Immature natural killer cell (primary cell): Measurements from ENCODE around the gene LUC7L3. TPM values are rescaled to one million over a fixed set of nuclear protein-coding genes. Genes with fewer than 3 reads are reported as not detected.

Source experiments
- DNase-seq, 3 donors: peaks; one replicate each; pipeline ENCODE4 v3.0.0; 2022; ENCODE audit warnings: mixed read lengths in 1 of 3
- H3K27ac Mint-ChIP-seq, 6 donors: one replicate each; pipeline ENCODE4 v1.8.0; 2020; ENCODE audit warnings: mixed read lengths in 6 of 6, mild to moderate bottlenecking in 5 of 6, inconsistent platforms in 4 of 6, moderate library complexity in 3 of 6
- H3K27me3 Mint-ChIP-seq, 3 donors: one replicate each; pipeline ENCODE4 v1.8.0; 2020 to 2021; ENCODE audit warnings: low read depth in 3 of 3, mild to moderate bottlenecking in 3 of 3, mixed read lengths in 3 of 3, moderate library complexity in 3 of 3, inconsistent platforms in 1 of 3
- H3K36me3 Mint-ChIP-seq, 3 donors: one replicate each; pipeline ENCODE4 v1.8.0; 2020; ENCODE audit warnings: mixed read lengths in 3 of 3, inconsistent platforms in 2 of 3, mild to moderate bottlenecking in 2 of 3
- H3K4me1 Mint-ChIP-seq, 2 donors: one replicate each; pipeline ENCODE4 v1.8.0; 2020; ENCODE audit warnings: inconsistent platforms in 2 of 2, mild to moderate bottlenecking in 2 of 2, mixed read lengths in 2 of 2, moderate library complexity in 1 of 2
- H3K4me3 Mint-ChIP-seq, 5 donors: one replicate each; pipeline ENCODE4 v1.8.0; 2020; ENCODE audit warnings: mild to moderate bottlenecking in 5 of 5, mixed read lengths in 5 of 5, inconsistent platforms in 3 of 5, moderate library complexity in 3 of 5
- H3K9me3 Mint-ChIP-seq, 6 donors: one replicate each; pipeline ENCODE4 v1.8.0; 2020; ENCODE audit warnings: mild to moderate bottlenecking in 6 of 6, mixed read lengths in 6 of 6, inconsistent platforms in 4 of 6, moderate library complexity in 3 of 6
- polyA plus RNA-seq, 3 donors: library from polyadenylated mRNA; unstranded; fragments of 300-500 nt; fragmentation: Illumina TruSeq; gene quantifications; one replicate each; pipeline ENCODE4 v1.2.3, GENCODE V29; 2021

The LUC7L3 gene
- polyA plus RNA-seq, 3 donors from 2014 or later, result 29.2 to 77.8 (median 30.0) TPM

GRCh38 chr17:50682441-50682840 lies 37.0 kb upstream of the LUC7L3 start:
- no peak for DNase-seq
- H3K4me1 Mint-ChIP-seq, result peaks cover 1 to 7% of the 10 kb centered on the region in 2 donors
- peak overlapping the region in 1 of 6 donors; percentile 62 for H3K27ac Mint-ChIP-seq
- peaks cover 0 to 13% (median 2%) of the 10 kb centered on the region in 3 donors for H3K27me3 Mint-ChIP-seq
- no peaks in the 10 kb centered on the region for H3K36me3 Mint-ChIP-seq
- H3K4me3 Mint-ChIP-seq, result no peak overlapping the region
- H3K9me3 Mint-ChIP-seq, result peaks cover 0 to 3% (median 0%) of the 10 kb centered on the region in 6 donors

- H3K4me3 Mint-ChIP-seq, result no peak overlapping the region
- peaks cover 0 to 3% (median 0%) of the 10 kb centered on the region in 6 donors for H3K9me3 Mint-ChIP-seq
- DNase-seq, result no peak
- no peak overlapping the region for H3K27ac Mint-ChIP-seq
- peaks cover 1 to 7% of the 10 kb centered on the region in 2 donors for H3K4me1 Mint-ChIP-seq
- H3K27me3 Mint-ChIP-seq, result peaks cover 0 to 13% (median 0%) of the 10 kb centered on the region in 3 donors
- no peaks in the 10 kb centered on the region for H3K36me3 Mint-ChIP-seq
Measured at GRCh38 chr17:50682938-50683337, 36.5 kb upstream of the LUC7L3 start.

- Mint-ChIP-seq H3K27me3 (peaks cover 0 to 13% (median 0%) of the 10 kb centered on the region in 3 donors), H3K9me3 (peaks cover 0 to 3% (median 0%) of the 10 kb centered on the region in 6 donors), H3K36me3 (no peaks in the 10 kb centered on the region), H3K4me3 (no peak overlapping the region), H3K27ac (no peak overlapping the region), H3K4me1 (peaks cover 1 to 7% of the 10 kb centered on the region in 2 donors)
- DNase-seq, result no peak
Measured at GRCh38 chr17:50683434-50684287, 35.7 kb upstream of the LUC7L3 start.

- peaks cover 1 to 7% of the 10 kb centered on the region in 2 donors for H3K4me1 Mint-ChIP-seq
- H3K27ac Mint-ChIP-seq, result no peak overlapping the region
- H3K4me3 Mint-ChIP-seq, result no peak overlapping the region
- DNase-seq, result no peak
- H3K9me3 Mint-ChIP-seq, result peaks cover 0 to 3% (median 0%) of the 10 kb centered on the region in 6 donors
- peaks cover 0 to 13% (median 0%) of the 10 kb centered on the region in 3 donors for H3K27me3 Mint-ChIP-seq
- no peaks in the 10 kb centered on the region for H3K36me3 Mint-ChIP-seq
Measured at GRCh38 chr17:50684288-50684611, 35.2 kb upstream of the LUC7L3 start.

- H3K36me3 Mint-ChIP-seq, result no peaks in the 10 kb centered on the region
Measured at GRCh38 chr17:50684612-50685333, 34.6 kb upstream of the LUC7L3 start.

GRCh38 chr17:50685334-50685665 lies 34.1 kb upstream of the LUC7L3 start:
- H3K4me1 Mint-ChIP-seq, result peaks cover 1 to 7% of the 10 kb centered on the region in 2 donors

More at GRCh38 chr17:50684612-50685333, 34.6 kb upstream of the LUC7L3 start:
- no peak for DNase-seq
- no peak overlapping the region for H3K4me3 Mint-ChIP-seq
- H3K27ac Mint-ChIP-seq, result no peak overlapping the region
- peaks cover 1 to 7% of the 10 kb centered on the region in 2 donors for H3K4me1 Mint-ChIP-seq
- peaks cover 0 to 3% (median 0%) of the 10 kb centered on the region in 6 donors for H3K9me3 Mint-ChIP-seq
- peaks cover 0 to 14% (median 0%) of the 10 kb centered on the region in 3 donors for H3K27me3 Mint-ChIP-seq

GRCh38 chr17:50685691-50686493 lies 33.5 kb upstream of the LUC7L3 start:
- H3K4me1 Mint-ChIP-seq, result peaks cover 1 to 7% of the 10 kb centered on the region in 2 donors
- H3K4me3 Mint-ChIP-seq, result no peak overlapping the region
- H3K36me3 Mint-ChIP-seq, result no peaks in the 10 kb centered on the region
- no peak overlapping the region for H3K27ac Mint-ChIP-seq
- DNase-seq, result no peak
- peaks cover 0 to 15% (median 0%) of the 10 kb centered on the region in 3 donors for H3K27me3 Mint-ChIP-seq
- peaks cover 0 to 3% (median 0%) of the 10 kb centered on the region in 6 donors for H3K9me3 Mint-ChIP-seq

More at GRCh38 chr17:50685334-50685665, 34.1 kb upstream of the LUC7L3 start:
- Mint-ChIP-seq H3K36me3 (no peaks in the 10 kb centered on the region), H3K27me3 (peaks cover 0 to 15% (median 0%) of the 10 kb centered on the region in 3 donors), H3K27ac (no peak overlapping the region), H3K9me3 (peaks cover 0 to 3% (median 0%) of the 10 kb centered on the region in 6 donors), H3K4me3 (no peak overlapping the region)
- DNase-seq, result no peak

- H3K4me3 Mint-ChIP-seq, result no peak overlapping the region
- H3K4me1 Mint-ChIP-seq, result peaks cover 0 to under 1% of the 10 kb centered on the region in 2 donors
- H3K27ac Mint-ChIP-seq, result no peak overlapping the region
- H3K36me3 Mint-ChIP-seq, result no peaks in the 10 kb centered on the region
- peaks cover 0 to 11% (median 0%) of the 10 kb centered on the region in 3 donors for H3K27me3 Mint-ChIP-seq
- DNase-seq, result no peak
- no peaks in the 10 kb centered on the region for H3K9me3 Mint-ChIP-seq
Measured at GRCh38 chr17:50686494-50687199, 32.8 kb upstream of the LUC7L3 start.

- no peaks in the 10 kb centered on the region for H3K9me3 Mint-ChIP-seq
- no peaks in the 10 kb centered on the region for H3K4me1 Mint-ChIP-seq
- peaks cover 0 to 2% (median 1%) of the 10 kb centered on the region in 3 donors for H3K36me3 Mint-ChIP-seq
- no peak for DNase-seq
- peaks cover 0 to 8% (median 0%) of the 10 kb centered on the region in 3 donors for H3K27me3 Mint-ChIP-seq
- H3K4me3 Mint-ChIP-seq, result no peak overlapping the region
- H3K27ac Mint-ChIP-seq, result no peak overlapping the region
Measured at GRCh38 chr17:50687200-50688066, 32.0 kb upstream of the LUC7L3 start.

- H3K27me3 Mint-ChIP-seq, result peaks cover 0 to 8% (median 0%) of the 10 kb centered on the region in 3 donors
- H3K4me1 Mint-ChIP-seq, result no peaks in the 10 kb centered on the region
- no peak overlapping the region for H3K4me3 Mint-ChIP-seq
- DNase-seq, result no peak
- H3K9me3 Mint-ChIP-seq, result no peaks in the 10 kb centered on the region
- peaks cover 0 to 9% (median 7%) of the 10 kb centered on the region in 3 donors for H3K36me3 Mint-ChIP-seq
- H3K27ac Mint-ChIP-seq, result no peak overlapping the region
Measured at GRCh38 chr17:50688245-50688644, 31.2 kb upstream of the LUC7L3 start.

GRCh38 chr17:50689251-50689650 lies 30.2 kb upstream of the LUC7L3 start:
- Mint-ChIP-seq H3K36me3 (peaks cover 0 to 13% (median 8%) of the 10 kb centered on the region in 3 donors), H3K4me1 (no peaks in the 10 kb centered on the region), H3K9me3 (no peaks in the 10 kb centered on the region), H3K27ac (no peak overlapping the region), H3K27me3 (peaks cover 0 to 8% (median 0%) of the 10 kb centered on the region in 3 donors), H3K4me3 (no peak overlapping the region)
- DNase-seq, result no peak
